Upper lobe of left lung (tissue), 6 donors: ENCODE data around the gene MTPN. TPM values are rescaled to one million over a fixed set of nuclear protein-coding genes. Genes with fewer than 3 reads are reported as not detected.

Source experiments
- ATAC-seq, 2 donors: fragments of 200-7000 bp; cut with Tn5 transposase; one replicate each; pipeline ENCODE4 v1.9.1; 2022; ENCODE audit warnings: mild to moderate bottlenecking in 2 of 2, moderate library complexity in 2 of 2; ENCODE audit not compliant: low FRiP score in 2 of 2
- DNase-seq, 2 donors: peaks; one replicate each; pipeline ENCODE4 v3.0.0-alpha.2; 2019 to 2020
- H3K27ac ChIP-seq, 4 donors: fragments of 200-600 bp; sonication (generic); one replicate each; pipeline ENCODE4 v1.5.1; 2016 to 2019
- H3K27me3 ChIP-seq, 4 donors: fragments of 200-600 bp; sonication (generic); one replicate each; pipeline ENCODE4 v1.5.1; 2017 to 2019
- H3K36me3 ChIP-seq, 4 donors: fragments of 200-600 bp; sonication (generic); one replicate each; pipeline ENCODE4 v1.5.1; 2016 to 2019
- H3K4me1 ChIP-seq, 4 donors: fragments of 200-600 bp; sonication (generic); one replicate each; pipeline ENCODE4 v1.5.1; 2018 to 2019
- H3K4me3 ChIP-seq, 4 donors: fragments of 200-600 bp; sonication (generic); one replicate each; pipeline ENCODE4 v1.5.1; 2017 to 2019; ENCODE audit warnings: mild to moderate bottlenecking in 2 of 4, moderate library complexity in 1 of 4
- H3K9me3 ChIP-seq, 4 donors: fragments of 200-600 bp; sonication (generic); one replicate each; pipeline ENCODE4 v1.5.1; 2018 to 2019
- CTCF ChIP-seq, 6 experiments: fragments of 450-650 bp in 4 of 6; fragments of 200-600 bp in 2 of 6; sonication (generic) in 2 of 6; IDR thresholded peaks; one replicate each; pipeline ENCODE4 v1.5.1; 2016 to 2019; ENCODE audit warnings: antibody characterized with exemption in 6 of 6
- EP300 ChIP-seq, 4 donors: sonication (generic); formaldehyde crosslinking; IDR thresholded peaks; one replicate each; pipeline ENCODE4 v1.5.1; 2017; ENCODE audit warnings: antibody characterized with exemption in 4 of 4, control low read depth in 2 of 4
- POLR2A ChIP-seq, 4 donors: fragments of 450-650 bp; IDR thresholded peaks; one replicate each; pipeline ENCODE4 v1.5.1; 2016 to 2017; ENCODE audit warnings: antibody characterized with exemption in 4 of 4, mild to moderate bottlenecking in 2 of 4
- POLR2AphosphoS5 ChIP-seq, 2 donors: sonication (generic); formaldehyde crosslinking; IDR thresholded peaks; one replicate each; pipeline ENCODE4 v1.5.1; 2017; ENCODE audit warnings: antibody characterized with exemption in 2 of 2
- WGBS, 2 donors: methylation state at CpG; one replicate each; pipeline ENCODE4 v1.1.5; 2017 to 2018; 5-methylcytosine and 5-hydroxymethylcytosine counted together
- total RNA-seq, 6 donors: library from RNA; depleted of rRNA in 4 of 6; stranded (reverse); fragments of >200 nt in 4 of 6; gene quantifications; one replicate each; pipeline versions ENCODE4 v1.1.0 to v1.2.1, GENCODE V29; 2016 to 2021
- donor health status: DM: no; HTN: no; CAD: no; lungs with moderate emphysema.
- donor health status: DM: no; HTN: yes; CAD: no; lungs with severe emphysema.

MTPN gene
- total RNA-seq, 6 donors from 2014 or later, result 34.2 to 145 (median 87.3) TPM

- 83 to 91% methylated on average over 9 of the region's 9 CpGs for WGBS, 2 donors
- no peak overlapping the region for H3K27ac ChIP-seq
- TF ChIP-seq EP300 (IDR thresholded peaks at IDR 0.05), result no peak
- no peak for TF ChIP-seq POLR2A (IDR thresholded peaks at IDR 0.05)
- no peak for TF ChIP-seq POLR2AphosphoS5 (IDR thresholded peaks at IDR 0.05)
- no peak for TF ChIP-seq CTCF (IDR thresholded peaks at IDR 0.05)
- H3K4me3 ChIP-seq, result no peak overlapping the region
- DNase-seq (no peak), ATAC-seq (no peak)
- no peaks in the 10 kb centered on the region for H3K27me3 ChIP-seq
- H3K9me3 ChIP-seq, result no peaks in the 10 kb centered on the region
- peaks cover 0 to 6% (median 0%) of the 10 kb centered on the region in 4 donors for H3K36me3 ChIP-seq
- peaks cover 12 to 23% (median 20%) of the 10 kb centered on the region in 4 donors for H3K4me1 ChIP-seq
These were observed 10.7 kb downstream of the MTPN start for GRCh38 chr7:135966341-135967043.

- Histone ChIP-seq H3K9me3 (no peaks in the 10 kb centered on the region), H3K4me1 (peaks cover 13 to 30% (median 20%) of the 10 kb centered on the region in 4 donors), H3K27me3 (no peaks in the 10 kb centered on the region), H3K4me3 (no peak overlapping the region), H3K36me3 (peaks cover 0 to 3% (median 0%) of the 10 kb centered on the region in 4 donors), H3K27ac (no peak overlapping the region)
- no peak for TF ChIP-seq POLR2AphosphoS5 (IDR thresholded peaks at IDR 0.05)
- TF ChIP-seq POLR2A (IDR thresholded peaks at IDR 0.05), result no peak
- TF ChIP-seq EP300 (IDR thresholded peaks at IDR 0.05), result no peak
- no peak for TF ChIP-seq CTCF (IDR thresholded peaks at IDR 0.05)
- 84 to 94% methylated on average over 1 of the region's 1 CpG for WGBS, 2 donors
- ATAC-seq (no peak), DNase-seq (no peak)
These were observed 11.6 kb downstream of the MTPN start for GRCh38 chr7:135965602-135966001.

GRCh38 chr7:135964791-135965190, 12.4 kb downstream of the MTPN start:
- TF ChIP-seq CTCF (IDR thresholded peaks at IDR 0.05) (no peak), POLR2A (IDR thresholded peaks at IDR 0.05) (no peak), EP300 (IDR thresholded peaks at IDR 0.05) (no peak), POLR2AphosphoS5 (IDR thresholded peaks at IDR 0.05) (no peak)
- Histone ChIP-seq H3K4me3 (no peak overlapping the region), H3K4me1 (peaks cover 13 to 35% (median 22%) of the 10 kb centered on the region in 4 donors), H3K27me3 (no peaks in the 10 kb centered on the region), H3K9me3 (no peaks in the 10 kb centered on the region), H3K27ac (peak overlapping the region in 1 of 4 donors; percentile 6), H3K36me3 (peaks cover 0 to 3% (median 0%) of the 10 kb centered on the region in 4 donors)
- no peak for DNase-seq
- no peak for ATAC-seq
- 74 to 95% methylated on average over 1 of the region's 1 CpG for WGBS, 2 donors

- Histone ChIP-seq H3K4me1 (peaks cover 13 to 36% (median 24%) of the 10 kb centered on the region in 4 donors), H3K9me3 (no peaks in the 10 kb centered on the region), H3K27ac (peak overlapping the region in 1 of 4 donors; percentile 6), H3K4me3 (no peak overlapping the region), H3K27me3 (no peaks in the 10 kb centered on the region), H3K36me3 (no peaks in the 10 kb centered on the region)
- ATAC-seq (peak in 1 of 2 donors; percentile 40), DNase-seq (no peak)
- TF ChIP-seq POLR2A (IDR thresholded peaks at IDR 0.05) (no peak), POLR2AphosphoS5 (IDR thresholded peaks at IDR 0.05) (no peak), EP300 (IDR thresholded peaks at IDR 0.05) (no peak), CTCF (IDR thresholded peaks at IDR 0.05) (no peak)
- 39 to 52% methylated on average over 2 of the region's 2 CpGs for WGBS, 2 donors
These were observed 12.9 kb downstream of the MTPN start for GRCh38 chr7:135964274-135964673.

GRCh38 chr7:135962802-135963201, 14.4 kb downstream of the MTPN start:
- no peak overlapping the region for H3K4me3 ChIP-seq
- ATAC-seq (no peak), DNase-seq (no peak)
- no peaks in the 10 kb centered on the region for H3K27me3 ChIP-seq
- TF ChIP-seq POLR2A (IDR thresholded peaks at IDR 0.05), result no peak
- no peaks in the 10 kb centered on the region for H3K36me3 ChIP-seq
- WGBS, 2 donors, result 94 to 97% methylated on average over 4 of the region's 4 CpGs
- no peak overlapping the region for H3K27ac ChIP-seq
- no peaks in the 10 kb centered on the region for H3K9me3 ChIP-seq
- peaks cover 13 to 36% (median 24%) of the 10 kb centered on the region in 4 donors for H3K4me1 ChIP-seq
